ENCODE measurements around the gene LYRM4. TPM values are rescaled to one million over a fixed set of nuclear protein-coding genes. Genes with fewer than 3 reads are reported as not detected.

LYRM4 gene
- total RNA-seq, 1 experiment from 2014 or later, result 37.0 TPM

DNA sequence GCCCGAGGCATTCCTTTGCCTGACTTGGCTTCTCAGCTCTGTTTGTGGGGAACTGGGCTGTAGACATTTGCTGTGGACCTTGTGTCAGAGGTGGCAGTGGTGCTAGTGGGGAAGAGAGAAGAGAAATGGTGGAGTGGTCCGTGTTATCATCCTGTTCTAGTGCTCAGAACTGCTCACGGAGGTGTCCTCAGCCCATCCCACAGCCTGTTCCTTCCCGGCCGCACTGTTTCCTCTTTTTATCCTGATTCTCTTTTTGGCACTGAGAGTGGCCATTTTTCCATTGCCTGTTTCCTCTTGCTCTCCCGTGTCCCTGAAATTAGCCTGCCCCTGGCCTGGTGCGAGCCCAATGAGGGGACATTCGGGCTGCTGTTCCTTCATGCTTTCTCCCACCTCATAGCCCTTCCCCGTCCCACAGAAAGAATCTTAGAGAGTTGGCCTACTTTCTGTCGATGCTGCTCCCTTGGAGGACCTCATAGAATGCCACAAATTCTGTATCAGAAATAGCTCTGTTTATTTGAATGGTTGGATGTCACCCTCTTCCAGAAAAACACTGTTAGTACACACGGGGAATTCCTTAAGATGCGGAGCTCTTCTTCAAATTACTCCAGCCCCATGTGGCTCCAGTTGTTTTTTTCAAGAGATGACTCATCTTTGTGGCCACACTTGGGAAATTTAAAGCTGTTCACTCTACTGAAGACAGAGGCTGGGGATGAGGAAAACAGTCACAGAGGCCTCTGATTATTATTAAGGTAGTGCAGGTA, 26.6 kb upstream of the LYRM4 start:
- CTCF ChIA-PET, result interaction anchor here (0.7 kb wide), 1 partner anchor 202 kb away, joined by 6 read pairs; no protein-coding TSS in a partner anchor
- no peaks in the 10 kb centered on the region for H3K36me3 ChIP-seq (ENCODE audit: low read depth)
- no TSS peak for BruUV-seq (replicated peaks)
- H3K9me3 ChIP-seq (ENCODE audit: insufficient read depth, low read depth), result no peaks in the 10 kb centered on the region
- POLR2A ChIA-PET (ENCODE audit: unreplicated experiment), result interaction anchor here (0.5 to 0.6 kb wide), 5 partner anchors 21 to 983 kb away, joined by 3 to 5 read pairs (median 3); no protein-coding TSS in a partner anchor
- intact Hi-C loops (cut with micrococcal nuclease; ENCODE audit: unreplicated experiment), result no loop called here
- no peaks in the 10 kb centered on the region for H3K27me3 ChIP-seq (ENCODE audit: insufficient read depth, low read depth)
- peak in 1 of 2 experiments; percentile 14 for DNase-seq
- no peaks in the 10 kb centered on the region for H3K9me2 ChIP-seq (ENCODE audit: insufficient read depth)
- no peak for TF ChIP-seq EZH2 (IDR thresholded peaks at IDR 0.05; ENCODE audit: low read depth)
- TF ChIP-seq CTCF (conservative IDR thresholded peaks at IDR 0.05), result no peak
- no peaks in the 10 kb centered on the region for H3F3A ChIP-seq (ENCODE audit: insufficient read depth, low read depth)
- no peak overlapping the region for H3K4me2 ChIP-seq
- no peaks in the 10 kb centered on the region for H4K20me1 ChIP-seq (ENCODE audit: insufficient read depth)
- no peaks in the 10 kb centered on the region for H3K79me2 ChIP-seq (ENCODE audit: low read depth)
- H3K4me3 ChIP-seq, result no peak overlapping the region
- H3K4me1 ChIP-seq (replicated peaks; ENCODE audit: insufficient read depth), result no peaks in the 10 kb centered on the region
- H3K27ac ChIP-seq, result no peak overlapping the region
- H2AFZ ChIP-seq, result no peak overlapping the region

DNA sequence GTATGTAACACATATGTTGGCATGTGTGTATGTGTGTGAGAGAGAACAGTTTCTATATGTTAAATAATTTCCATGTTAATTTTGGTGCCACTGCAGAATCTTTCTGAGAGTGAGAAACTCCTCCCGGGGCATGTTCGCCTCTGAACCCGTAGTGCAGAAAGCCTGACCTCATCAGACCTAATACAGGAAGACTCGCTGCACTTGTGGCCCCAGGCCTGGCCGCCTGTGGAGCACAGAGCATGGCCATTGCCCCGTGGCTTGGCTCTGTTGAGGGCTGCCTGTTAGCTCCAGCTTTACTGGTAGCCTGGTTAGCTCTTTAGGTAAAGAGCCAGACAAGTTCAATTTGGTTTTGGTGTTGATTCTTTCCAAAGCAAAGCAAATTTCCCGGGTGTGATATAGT, 26.0 kb upstream of the LYRM4 start:
- intact Hi-C loops (cut with micrococcal nuclease; ENCODE audit: unreplicated experiment), result no loop called here
- POLR2A ChIA-PET (ENCODE audit: unreplicated experiment), result no interaction called here
- no TSS peak for BruUV-seq (replicated peaks)

GRCh38 chr6:5285526-5285925, 24.8 kb upstream of the LYRM4 start:
- TF ChIP-seq CTCF (conservative IDR thresholded peaks at IDR 0.05) (no peak), EZH2 (IDR thresholded peaks at IDR 0.05; ENCODE audit: low read depth) (no peak)
- no peak overlapping the region for H3K27ac ChIP-seq
- no peaks in the 10 kb centered on the region for H3K4me1 ChIP-seq (replicated peaks; ENCODE audit: insufficient read depth)
- no peaks in the 10 kb centered on the region for H3K27me3 ChIP-seq (ENCODE audit: insufficient read depth, low read depth)
- no peaks in the 10 kb centered on the region for H3K36me3 ChIP-seq (ENCODE audit: low read depth)
- H3K4me2 ChIP-seq, result no peak overlapping the region
- H2AFZ ChIP-seq, result no peak overlapping the region
- H3K79me2 ChIP-seq (ENCODE audit: low read depth), result no peaks in the 10 kb centered on the region
- H3K9me3 ChIP-seq (ENCODE audit: insufficient read depth, low read depth), result no peaks in the 10 kb centered on the region
- no TSS peak for BruUV-seq (replicated peaks)
- CTCF ChIA-PET, result no interaction called here
- no peaks in the 10 kb centered on the region for H3F3A ChIP-seq (ENCODE audit: insufficient read depth, low read depth)
- intact Hi-C loops (cut with micrococcal nuclease; ENCODE audit: unreplicated experiment), result no loop called here
- H3K9me2 ChIP-seq (ENCODE audit: insufficient read depth), result no peaks in the 10 kb centered on the region
- POLR2A ChIA-PET (ENCODE audit: unreplicated experiment), result no interaction called here
- no peak for DNase-seq
- H4K20me1 ChIP-seq (ENCODE audit: insufficient read depth), result no peaks in the 10 kb centered on the region
- no peak overlapping the region for H3K4me3 ChIP-seq

More for the DNA sequence above, 26.0 kb upstream of the LYRM4 start:
- Histone ChIP-seq H2AFZ (no peak overlapping the region), H3K27me3 (ENCODE audit: insufficient read depth, low read depth) (no peaks in the 10 kb centered on the region), H3K4me1 (replicated peaks; ENCODE audit: insufficient read depth) (no peaks in the 10 kb centered on the region), H3K9me2 (ENCODE audit: insufficient read depth) (no peaks in the 10 kb centered on the region), H3K4me3 (no peak overlapping the region), H3K27ac (no peak overlapping the region), H3K36me3 (ENCODE audit: low read depth) (no peaks in the 10 kb centered on the region), H3K79me2 (ENCODE audit: low read depth) (no peaks in the 10 kb centered on the region), H3K9me3 (ENCODE audit: insufficient read depth, low read depth) (no peaks in the 10 kb centered on the region), H3F3A (ENCODE audit: insufficient read depth, low read depth) (no peaks in the 10 kb centered on the region), H3K4me2 (no peak overlapping the region), H4K20me1 (ENCODE audit: insufficient read depth) (no peaks in the 10 kb centered on the region)
- no peak for DNase-seq
- CTCF ChIA-PET, result no interaction called here
- TF ChIP-seq CTCF (conservative IDR thresholded peaks at IDR 0.05) (no peak), EZH2 (IDR thresholded peaks at IDR 0.05; ENCODE audit: low read depth) (no peak)
